BJ (cell line): Measurements from ENCODE around the gene ABLIM2. TPM values are rescaled to one million over a fixed set of nuclear protein-coding genes. Genes with fewer than 3 reads are reported as not detected.

ENCODE experiments used
- CTCF ChIA-PET: fragments of 350-600 bp; formaldehyde crosslinking; extraction: SDS; loops from one replicate; lab custom pipeline; 2021; ENCODE audit warnings: antibody characterized with exemption, inconsistent platforms; lab: Yijun Ruan, JAX
- POLR2A ChIA-PET: fragments of 300-600 bp; sonication (Branson Sonifier 250); formaldehyde crosslinking; extraction: SDS; loops from one replicate; lab custom pipeline; 2021; ENCODE audit warnings: antibody characterized with exemption; lab: Charles Lee
- DNase-seq: peaks from one replicate; pipeline ENCODE4 v3.0.0-alpha.2; 2011; ENCODE audit warnings: low read depth
- H3K27me3 ChIP-seq: 2 replicates; pipeline ENCODE4 v1.6.0; 2011; ENCODE audit warnings: low read length; ENCODE audit not compliant: control insufficient read depth, insufficient read depth
- H3K36me3 ChIP-seq: 2 replicates; pipeline ENCODE4 v1.5.1; 2011; ENCODE audit warnings: low read length; ENCODE audit not compliant: control insufficient read depth, insufficient read depth
- H3K4me3 ChIP-seq: 2 replicates; pipeline ENCODE4 v1.5.1; 2011; ENCODE audit warnings: low read depth, mild to moderate bottlenecking, control low read depth, low read length
- polyA plus RNA-seq: library from polyadenylated mRNA; depleted of rRNA; stranded (reverse); fragments of >200 nt; gene quantifications from 2 replicates; pipeline ENCODE4 v1.2.3, GENCODE V29; 2011
- TF ChIP-seq, protein P1 (sequence below): IDR thresholded peaks from 2 replicates; pipeline ENCODE4 v1.5.1; 2011; ENCODE audit warnings: low read depth, mild to moderate bottlenecking, control low read depth, inconsistent platforms, low read length, moderate library complexity; ENCODE audit not compliant: insufficient read depth

The ABLIM2 gene
- polyA plus RNA-seq, 1 experiment = 0.07 TPM

DNA sequence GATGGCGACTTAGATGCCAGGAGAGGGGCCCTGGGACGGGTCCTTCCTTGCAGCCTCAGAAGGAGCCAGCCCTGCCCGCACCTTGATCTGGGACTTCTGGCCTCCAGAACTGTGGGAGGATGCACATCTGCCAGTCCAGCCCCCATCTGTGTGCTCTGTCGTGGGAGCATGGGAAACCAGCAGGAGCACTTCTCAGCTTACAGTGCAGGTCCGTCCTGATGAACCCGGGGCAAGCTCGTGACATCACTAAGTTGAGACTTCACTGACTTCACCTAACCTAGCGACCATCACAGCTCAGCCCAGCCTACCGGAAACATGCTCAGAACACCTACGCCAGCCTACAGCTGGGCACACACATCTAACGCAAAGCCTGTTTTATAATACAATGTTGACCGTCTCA, 38.1 kb downstream of the ABLIM2 start:
- TF ChIP-seq, protein P1, sequence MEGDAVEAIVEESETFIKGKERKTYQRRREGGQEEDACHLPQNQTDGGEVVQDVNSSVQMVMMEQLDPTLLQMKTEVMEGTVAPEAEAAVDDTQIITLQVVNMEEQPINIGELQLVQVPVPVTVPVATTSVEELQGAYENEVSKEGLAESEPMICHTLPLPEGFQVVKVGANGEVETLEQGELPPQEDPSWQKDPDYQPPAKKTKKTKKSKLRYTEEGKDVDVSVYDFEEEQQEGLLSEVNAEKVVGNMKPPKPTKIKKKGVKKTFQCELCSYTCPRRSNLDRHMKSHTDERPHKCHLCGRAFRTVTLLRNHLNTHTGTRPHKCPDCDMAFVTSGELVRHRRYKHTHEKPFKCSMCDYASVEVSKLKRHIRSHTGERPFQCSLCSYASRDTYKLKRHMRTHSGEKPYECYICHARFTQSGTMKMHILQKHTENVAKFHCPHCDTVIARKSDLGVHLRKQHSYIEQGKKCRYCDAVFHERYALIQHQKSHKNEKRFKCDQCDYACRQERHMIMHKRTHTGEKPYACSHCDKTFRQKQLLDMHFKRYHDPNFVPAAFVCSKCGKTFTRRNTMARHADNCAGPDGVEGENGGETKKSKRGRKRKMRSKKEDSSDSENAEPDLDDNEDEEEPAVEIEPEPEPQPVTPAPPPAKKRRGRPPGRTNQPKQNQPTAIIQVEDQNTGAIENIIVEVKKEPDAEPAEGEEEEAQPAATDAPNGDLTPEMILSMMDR = no peak
- ChIA-PET CTCF (no interaction called here), POLR2A (no interaction called here)

DNA sequence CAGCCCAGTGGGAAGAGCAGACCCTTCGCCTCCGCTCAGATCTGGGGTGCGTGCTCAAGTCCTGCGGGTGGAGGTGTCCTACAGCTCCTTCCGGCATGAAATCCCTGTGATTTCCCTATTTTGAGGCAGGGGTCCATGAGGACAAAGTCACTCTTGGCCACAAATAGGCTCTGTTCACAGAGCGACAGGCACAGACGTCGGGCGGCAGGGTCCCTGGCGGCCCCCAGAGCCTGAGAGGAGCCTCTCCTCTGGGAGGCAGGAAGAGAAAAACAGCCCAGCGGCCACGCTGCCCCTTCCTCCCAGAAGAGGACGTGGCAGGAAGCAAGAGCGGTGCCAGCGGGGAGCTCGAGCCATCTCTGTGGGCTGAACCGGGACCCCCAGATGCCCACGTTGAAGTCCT, 38.7 kb downstream of the ABLIM2 start:
- ChIA-PET CTCF (interaction anchor here (0.7 kb wide), 1 partner anchor 9 kb away, joined by 3 read pairs; no protein-coding TSS in a partner anchor), POLR2A (no interaction called here)

More for the DNA sequence above, 38.1 kb downstream of the ABLIM2 start:
- H3K27me3 ChIP-seq = peaks cover 2% of the 10 kb centered on the region
- DNase-seq = no peak
- H3K36me3 ChIP-seq = no peaks in the 10 kb centered on the region
- H3K4me3 ChIP-seq = no peak overlapping the region

DNA sequence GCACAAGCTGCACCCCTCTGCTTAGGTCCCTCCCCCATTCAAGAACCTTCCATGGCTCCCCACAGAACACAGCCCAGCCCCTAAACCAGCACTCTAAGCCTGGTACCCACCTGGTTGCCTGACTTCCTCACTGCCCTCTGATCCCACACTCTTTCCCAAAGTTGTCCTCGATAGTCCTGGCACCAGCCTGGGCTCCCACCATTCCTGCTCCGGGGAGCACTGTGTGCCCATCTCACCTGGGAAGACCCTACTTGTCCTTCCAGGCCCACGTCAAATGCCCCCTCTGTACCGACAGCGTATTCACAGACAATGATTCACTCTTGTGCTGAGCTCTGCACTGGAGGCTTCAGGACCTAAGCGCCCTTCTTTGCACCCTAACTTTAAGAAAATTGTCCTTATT, 40.1 kb downstream of the ABLIM2 start:
- POLR2A ChIA-PET = no interaction called here
- Histone ChIP-seq H3K4me3 (no peak overlapping the region), H3K36me3 (no peaks in the 10 kb centered on the region), H3K27me3 (peaks cover 2% of the 10 kb centered on the region; the same call in 1 of the 2 replicates)
- CTCF ChIA-PET = no interaction called here
- DNase-seq = no peak
- TF ChIP-seq, protein P1 = no peak

More for the DNA sequence above, 38.7 kb downstream of the ABLIM2 start:
- no peak overlapping the region for H3K4me3 ChIP-seq
- no peaks in the 10 kb centered on the region for H3K36me3 ChIP-seq
- DNase-seq = no peak
- H3K27me3 ChIP-seq = peaks cover 2% of the 10 kb centered on the region
- TF ChIP-seq, protein P1 = no peak

DNA sequence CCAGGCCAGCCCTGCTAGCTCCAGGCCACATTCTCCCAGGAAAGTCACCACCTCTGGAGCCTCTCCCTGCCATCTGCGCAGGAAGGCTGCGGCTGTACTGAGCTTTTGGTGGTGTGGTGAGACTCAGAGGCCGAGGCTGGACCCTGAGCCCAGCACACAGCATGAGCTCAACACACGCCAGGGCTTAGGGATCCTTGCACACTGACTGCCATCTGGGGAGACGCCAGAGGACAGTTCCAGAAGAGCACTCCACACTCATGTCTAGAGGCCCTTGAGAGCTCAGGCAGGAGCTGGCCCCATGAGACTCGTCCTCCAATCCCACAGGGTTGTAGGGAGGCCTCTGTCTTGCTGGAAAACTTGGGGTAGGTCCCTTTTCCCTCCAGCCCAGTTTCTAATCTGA, 40.6 kb downstream of the ABLIM2 start:
- CTCF ChIA-PET = interaction anchor here (1.2 to 1.6 kb wide), 2 partner anchors 10 to 13 kb away, joined by 3 to 4 read pairs; no protein-coding TSS in a partner anchor

DNA sequence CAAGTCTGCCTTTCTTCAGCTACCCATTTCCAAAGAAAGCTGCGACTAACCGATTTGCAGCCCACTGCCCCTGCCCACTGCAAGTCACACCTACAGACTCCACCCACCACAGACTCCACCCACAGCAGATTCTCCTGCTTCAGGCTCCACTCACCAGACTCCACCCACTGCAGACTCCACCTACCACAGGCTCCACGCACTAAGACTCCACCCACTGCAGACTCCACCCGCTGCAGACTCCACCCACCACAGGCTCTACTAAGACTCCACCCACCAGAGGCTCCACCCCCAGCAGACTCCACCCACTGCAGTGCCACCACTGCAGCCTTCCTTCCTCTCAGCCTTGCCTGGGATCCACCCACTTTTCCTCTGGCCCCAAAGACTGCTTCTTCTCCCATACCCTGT, 41.3 kb downstream of the ABLIM2 start:
- no peak for DNase-seq
- no peaks in the 10 kb centered on the region for H3K36me3 ChIP-seq
- ChIA-PET CTCF (interaction anchor here (1.2 to 1.6 kb wide), 2 partner anchors 11 to 14 kb away, joined by 3 to 4 read pairs; no protein-coding TSS in a partner anchor), POLR2A (no interaction called here)
- no peak overlapping the region for H3K4me3 ChIP-seq
- TF ChIP-seq, protein P1 = no peak
- peaks cover 3% of the 10 kb centered on the region; the same call in 1 of the 2 replicates for H3K27me3 ChIP-seq

More for the DNA sequence above, 40.6 kb downstream of the ABLIM2 start:
- DNase-seq = no peak
- H3K36me3 ChIP-seq = no peaks in the 10 kb centered on the region
- POLR2A ChIA-PET = no interaction called here
- H3K27me3 ChIP-seq = peaks cover 2% of the 10 kb centered on the region; the same call in 1 of the 2 replicates
- TF ChIP-seq, protein P1 = no peak
- H3K4me3 ChIP-seq = no peak overlapping the region
